Right atrium auricular region (tissue), 2 donors: ENCODE data around the gene RNF38. TPM values are rescaled to one million over a fixed set of nuclear protein-coding genes. Genes with fewer than 3 reads are reported as not detected.

Source experiments
- DNase-seq: peaks from one replicate; pipeline ENCODE4 v3.0.0-alpha.2; 2019; ENCODE audit warnings: low spot score
- H3K27ac ChIP-seq, 2 donors: fragments of 200-600 bp; sonication (generic); 1 replicate in 1 of 2; 2 replicates in 1 of 2; pipeline ENCODE4 v1.5.1; 2016 to 2019
- H3K27me3 ChIP-seq, 2 donors: fragments of 200-600 bp; sonication (generic); one replicate each; pipeline versions ENCODE4 v1.5.1 to v1.6.0; 2017 to 2019
- H3K36me3 ChIP-seq: fragments of 200-600 bp; sonication (generic); one replicate; pipeline ENCODE4 v1.5.1; 2016
- H3K4me1 ChIP-seq, 2 donors: fragments of 200-600 bp; sonication (generic); one replicate each; pipeline versions ENCODE4 v1.5.1 to v1.6.0; 2017 to 2019
- H3K4me3 ChIP-seq, 2 donors: fragments of 200-600 bp; sonication (generic); 1 replicate in 1 of 2; 2 replicates in 1 of 2; pipeline ENCODE4 v1.5.1; 2017 to 2019; ENCODE audit warnings: mild to moderate bottlenecking in 1 of 2, moderate library complexity in 1 of 2
- H3K9me3 ChIP-seq, 2 donors: fragments of 200-600 bp; sonication (generic); one replicate each; pipeline ENCODE4 v1.5.1; 2019
- total RNA-seq, 2 donors: library from RNA; depleted of rRNA; stranded (reverse); fragments of >200 nt; gene quantifications; one replicate each; pipeline ENCODE4 v1.1.0, GENCODE V29; 2016
- TF ChIP-seq, protein P1 (sequence below), 2 donors: fragments of 200-600 bp; sonication (generic); IDR thresholded peaks; one replicate each; pipeline ENCODE4 v1.5.1; 2019; ENCODE audit warnings: antibody characterized with exemption in 2 of 2

RNF38 gene
- total RNA-seq, 2 donors from 2014 or later = 21.4 to 38.6 TPM

- Histone ChIP-seq H3K9me3 (no peaks in the 10 kb centered on the region), H3K27ac (no peak overlapping the region), H3K4me1 (no peaks in the 10 kb centered on the region), H3K4me3 (no peak overlapping the region), H3K27me3 (no peaks in the 10 kb centered on the region), H3K36me3 (no peaks in the 10 kb centered on the region)
- DNase-seq = no peak
- TF ChIP-seq, protein P1, sequence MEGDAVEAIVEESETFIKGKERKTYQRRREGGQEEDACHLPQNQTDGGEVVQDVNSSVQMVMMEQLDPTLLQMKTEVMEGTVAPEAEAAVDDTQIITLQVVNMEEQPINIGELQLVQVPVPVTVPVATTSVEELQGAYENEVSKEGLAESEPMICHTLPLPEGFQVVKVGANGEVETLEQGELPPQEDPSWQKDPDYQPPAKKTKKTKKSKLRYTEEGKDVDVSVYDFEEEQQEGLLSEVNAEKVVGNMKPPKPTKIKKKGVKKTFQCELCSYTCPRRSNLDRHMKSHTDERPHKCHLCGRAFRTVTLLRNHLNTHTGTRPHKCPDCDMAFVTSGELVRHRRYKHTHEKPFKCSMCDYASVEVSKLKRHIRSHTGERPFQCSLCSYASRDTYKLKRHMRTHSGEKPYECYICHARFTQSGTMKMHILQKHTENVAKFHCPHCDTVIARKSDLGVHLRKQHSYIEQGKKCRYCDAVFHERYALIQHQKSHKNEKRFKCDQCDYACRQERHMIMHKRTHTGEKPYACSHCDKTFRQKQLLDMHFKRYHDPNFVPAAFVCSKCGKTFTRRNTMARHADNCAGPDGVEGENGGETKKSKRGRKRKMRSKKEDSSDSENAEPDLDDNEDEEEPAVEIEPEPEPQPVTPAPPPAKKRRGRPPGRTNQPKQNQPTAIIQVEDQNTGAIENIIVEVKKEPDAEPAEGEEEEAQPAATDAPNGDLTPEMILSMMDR (IDR thresholded peaks at IDR 0.05) = no peak
Observed at GRCh38 chr9:36293918-36294317, 106.2 kb downstream of the RNF38 start.

- Histone ChIP-seq H3K27ac (no peak overlapping the region), H3K9me3 (no peaks in the 10 kb centered on the region), H3K4me3 (no peak overlapping the region), H3K36me3 (no peaks in the 10 kb centered on the region), H3K27me3 (no peaks in the 10 kb centered on the region), H3K4me1 (no peaks in the 10 kb centered on the region)
- DNase-seq = no peak
- TF ChIP-seq, protein P1 (IDR thresholded peaks at IDR 0.05) = no peak
Observed at GRCh38 chr9:36293171-36293570, 106.9 kb downstream of the RNF38 start.

DNA sequence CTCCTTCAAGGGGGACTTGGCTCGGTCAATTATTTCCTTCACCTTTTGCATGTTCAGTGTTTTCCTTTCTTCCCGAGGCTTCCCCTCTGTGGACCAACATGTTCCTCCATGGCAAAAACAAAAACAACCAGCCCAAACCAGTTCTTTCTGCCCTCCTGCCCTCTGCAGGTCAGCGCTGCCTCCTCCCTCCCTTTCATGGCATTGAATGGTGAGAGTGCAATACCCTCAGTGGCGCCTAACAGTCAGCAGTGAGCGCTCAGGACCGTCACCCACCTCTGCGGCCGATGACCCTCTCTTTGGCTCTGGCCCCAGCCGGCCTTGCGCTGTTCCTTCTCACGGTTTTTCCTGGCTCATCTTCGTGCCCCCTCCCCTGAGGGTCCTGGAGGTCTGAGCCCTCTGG lies 107.4 kb downstream of the RNF38 start:
- Histone ChIP-seq H3K4me3 (no peak overlapping the region), H3K4me1 (no peaks in the 10 kb centered on the region), H3K27ac (no peak overlapping the region), H3K9me3 (no peaks in the 10 kb centered on the region), H3K27me3 (no peaks in the 10 kb centered on the region), H3K36me3 (no peaks in the 10 kb centered on the region)
- DNase-seq = no peak
- TF ChIP-seq, protein P1 (IDR thresholded peaks at IDR 0.05) = no peak

DNA sequence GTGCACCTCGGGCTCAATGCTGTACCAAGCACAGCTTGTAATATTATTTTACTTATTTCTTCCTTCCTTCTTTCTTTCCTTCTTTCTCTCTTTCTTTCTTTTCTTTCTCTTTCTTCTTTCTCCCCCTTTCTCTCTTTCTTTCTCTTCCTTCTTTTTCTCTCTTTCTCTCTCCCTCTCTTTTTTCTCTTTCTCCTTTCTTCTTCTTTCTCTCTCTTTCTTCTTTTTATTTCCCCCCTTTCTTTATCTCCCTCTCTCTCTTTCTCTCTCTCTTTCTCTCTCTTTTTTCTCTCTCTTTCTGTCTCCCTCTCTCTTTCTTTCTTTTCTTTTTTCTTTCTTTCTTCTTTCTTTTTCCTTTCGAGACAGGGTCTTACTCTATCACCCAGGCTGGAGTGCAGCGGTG lies 109.1 kb downstream of the RNF38 start:
- no peaks in the 10 kb centered on the region for H3K4me1 ChIP-seq
- H3K36me3 ChIP-seq = no peaks in the 10 kb centered on the region
- no peaks in the 10 kb centered on the region for H3K9me3 ChIP-seq
- DNase-seq = no peak
- TF ChIP-seq, protein P1 (IDR thresholded peaks at IDR 0.05) = no peak
- no peak overlapping the region for H3K4me3 ChIP-seq
- H3K27ac ChIP-seq = no peak overlapping the region
- H3K27me3 ChIP-seq = no peaks in the 10 kb centered on the region

- TF ChIP-seq, protein P1 (IDR thresholded peaks at IDR 0.05) = no peak
- DNase-seq = no peak
- H3K9me3 ChIP-seq = no peaks in the 10 kb centered on the region
- H3K4me1 ChIP-seq = no peaks in the 10 kb centered on the region
- no peak overlapping the region for H3K27ac ChIP-seq
- H3K4me3 ChIP-seq = no peak overlapping the region
- no peaks in the 10 kb centered on the region for H3K36me3 ChIP-seq
- no peaks in the 10 kb centered on the region for H3K27me3 ChIP-seq
Observed at GRCh38 chr9:36289836-36290435, 110.1 kb downstream of the RNF38 start.

DNA sequence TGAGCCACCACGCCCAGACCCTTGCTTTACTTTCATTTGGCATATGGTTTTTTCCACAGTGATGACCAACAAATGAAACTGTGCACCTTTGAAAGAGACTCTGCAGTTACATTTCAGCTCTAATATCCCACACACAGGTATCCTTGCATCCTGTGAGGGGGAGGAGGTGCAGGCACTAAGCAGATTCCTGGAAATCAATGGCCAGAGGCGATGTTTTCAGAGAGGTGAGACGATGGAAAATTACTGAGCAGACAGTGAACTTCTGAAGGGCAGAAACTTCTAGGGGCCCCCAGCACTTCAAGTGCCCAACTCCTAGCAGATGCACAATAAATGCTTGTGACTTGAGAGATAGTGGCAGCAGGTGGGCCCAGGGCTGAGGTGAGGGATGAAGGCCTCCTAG lies 112.0 kb downstream of the RNF38 start:
- Histone ChIP-seq H3K9me3 (no peaks in the 10 kb centered on the region), H3K4me1 (no peaks in the 10 kb centered on the region), H3K4me3 (no peak overlapping the region), H3K27ac (no peak overlapping the region), H3K36me3 (no peaks in the 10 kb centered on the region), H3K27me3 (no peaks in the 10 kb centered on the region)
- TF ChIP-seq, protein P1 (IDR thresholded peaks at IDR 0.05) = no peak
- DNase-seq = no peak
